ENCODE results near the gene HS3ST3A1. TPM values are rescaled to one million over a fixed set of nuclear protein-coding genes. Genes with fewer than 3 reads are reported as not detected.
A peak's percentile ranks its signal among the peaks of the same experiment; 100 is the strongest.

The HS3ST3A1 gene
- total RNA-seq, 1 donor from 2014 or later, result not detected

DNA sequence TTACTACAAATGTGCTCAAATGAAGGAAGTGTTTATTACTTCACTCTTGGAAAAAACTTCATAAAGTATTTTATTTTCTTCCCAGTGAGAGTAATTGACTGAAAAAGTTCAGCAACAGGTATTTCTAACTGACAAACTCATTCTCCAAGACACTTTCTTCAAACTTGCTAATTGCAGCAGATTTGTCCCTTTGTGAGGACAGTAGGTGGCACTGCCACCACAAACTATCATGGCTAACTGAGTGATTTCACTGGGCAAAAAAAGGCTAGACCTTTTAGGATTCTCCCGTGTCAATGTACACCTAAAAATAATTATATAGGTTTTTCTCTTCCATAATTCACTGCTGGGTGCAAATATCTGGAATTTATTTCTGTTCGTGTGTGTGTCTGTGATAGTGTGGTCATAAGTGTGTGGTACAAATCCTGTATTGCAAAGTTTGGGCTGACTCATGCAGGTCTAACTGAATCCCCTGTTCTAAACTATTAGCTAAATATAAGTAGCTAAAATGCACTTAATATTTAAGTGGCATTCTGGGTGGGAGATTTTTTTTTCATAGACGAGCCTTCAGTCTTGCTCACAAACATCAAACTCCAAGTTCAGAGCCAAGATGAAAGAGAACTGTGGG, 3.9 kb downstream of the HS3ST3A1 start:
- Histone ChIP-seq H3K36me3 (no peaks in the 10 kb centered on the region), H3K9me3 (no peaks in the 10 kb centered on the region), H3K27ac (no peak overlapping the region), H3K27me3 (peaks cover 16% of the 10 kb centered on the region), H3K4me1 (peaks cover 0 to 3% of the 10 kb centered on the region in 2 donors), H3K4me3 (no peak overlapping the region)
- DNase-seq (ENCODE audit: low spot score in 2 of 2), result no peak
- TF ChIP-seq, protein P1, sequence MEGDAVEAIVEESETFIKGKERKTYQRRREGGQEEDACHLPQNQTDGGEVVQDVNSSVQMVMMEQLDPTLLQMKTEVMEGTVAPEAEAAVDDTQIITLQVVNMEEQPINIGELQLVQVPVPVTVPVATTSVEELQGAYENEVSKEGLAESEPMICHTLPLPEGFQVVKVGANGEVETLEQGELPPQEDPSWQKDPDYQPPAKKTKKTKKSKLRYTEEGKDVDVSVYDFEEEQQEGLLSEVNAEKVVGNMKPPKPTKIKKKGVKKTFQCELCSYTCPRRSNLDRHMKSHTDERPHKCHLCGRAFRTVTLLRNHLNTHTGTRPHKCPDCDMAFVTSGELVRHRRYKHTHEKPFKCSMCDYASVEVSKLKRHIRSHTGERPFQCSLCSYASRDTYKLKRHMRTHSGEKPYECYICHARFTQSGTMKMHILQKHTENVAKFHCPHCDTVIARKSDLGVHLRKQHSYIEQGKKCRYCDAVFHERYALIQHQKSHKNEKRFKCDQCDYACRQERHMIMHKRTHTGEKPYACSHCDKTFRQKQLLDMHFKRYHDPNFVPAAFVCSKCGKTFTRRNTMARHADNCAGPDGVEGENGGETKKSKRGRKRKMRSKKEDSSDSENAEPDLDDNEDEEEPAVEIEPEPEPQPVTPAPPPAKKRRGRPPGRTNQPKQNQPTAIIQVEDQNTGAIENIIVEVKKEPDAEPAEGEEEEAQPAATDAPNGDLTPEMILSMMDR (IDR thresholded peaks at IDR 0.05), result peak; percentile 21 to 60 (median 38)
- intact Hi-C loops (cut with DNase I), result loop anchor here (5.0 kb wide), 1 partner anchor 1329 kb away; no protein-coding TSS in a partner anchor

DNA sequence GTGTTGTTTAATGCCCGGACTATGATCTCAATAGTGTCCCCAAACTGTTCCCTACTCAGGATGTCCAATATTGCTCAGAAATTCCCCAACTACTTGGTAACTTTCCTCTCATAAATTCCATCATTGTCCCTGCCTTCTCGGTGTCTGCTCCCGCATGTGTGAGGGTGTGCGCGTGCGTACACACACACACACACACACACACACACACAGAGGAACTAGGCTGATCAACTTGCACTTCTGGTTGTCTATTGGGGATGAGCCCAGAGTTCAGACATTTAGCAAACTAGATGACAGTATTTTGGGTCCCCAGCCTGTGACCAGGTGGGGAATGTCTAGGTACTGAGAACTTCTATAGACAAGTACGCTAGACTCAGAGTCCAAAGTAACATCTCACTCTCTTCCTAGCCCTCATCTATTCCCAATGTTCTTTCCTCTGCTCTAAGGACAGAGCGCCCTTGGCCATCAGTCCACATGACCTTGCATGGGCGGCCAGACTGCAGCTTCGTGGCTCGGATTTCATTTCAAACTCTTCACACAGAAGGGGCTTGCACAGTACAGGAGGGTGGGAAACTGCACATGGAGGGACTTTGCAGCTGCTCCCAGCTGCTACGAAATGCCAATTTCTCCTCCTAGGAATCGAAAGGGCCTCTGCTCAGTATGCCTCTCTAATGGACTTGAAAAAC, 5.3 kb downstream of the HS3ST3A1 start:
- TF ChIP-seq, protein P1 (IDR thresholded peaks at IDR 0.05), result no peak
- H3K4me3 ChIP-seq, result no peak overlapping the region
- H3K4me1 ChIP-seq, result no peaks in the 10 kb centered on the region
- H3K27me3 ChIP-seq, result peaks cover 9% of the 10 kb centered on the region
- H3K9me3 ChIP-seq, result no peaks in the 10 kb centered on the region
- H3K36me3 ChIP-seq, result no peaks in the 10 kb centered on the region
- intact Hi-C loops (cut with DNase I), result loop anchor here (5.0 kb wide), 1 partner anchor 1331 kb away; no protein-coding TSS in a partner anchor
- H3K27ac ChIP-seq, result no peak overlapping the region
- DNase-seq (ENCODE audit: low spot score in 2 of 2), result no peak

GRCh38 chr17:13595599-13595899, 6.2 kb downstream of the HS3ST3A1 start:
- Histone ChIP-seq H3K36me3 (no peaks in the 10 kb centered on the region), H3K27ac (no peak overlapping the region), H3K4me3 (no peak overlapping the region), H3K4me1 (no peaks in the 10 kb centered on the region), H3K27me3 (peaks cover 2% of the 10 kb centered on the region), H3K9me3 (no peaks in the 10 kb centered on the region)
- intact Hi-C loops (cut with DNase I), result loop anchor here (1.0 to 5.0 kb wide), 2 partner anchors 707 to 1332 kb away; no protein-coding TSS in a partner anchor
- TF ChIP-seq, protein P1 (IDR thresholded peaks at IDR 0.05), result no peak
- no peak for DNase-seq (ENCODE audit: low spot score in 2 of 2)

DNA sequence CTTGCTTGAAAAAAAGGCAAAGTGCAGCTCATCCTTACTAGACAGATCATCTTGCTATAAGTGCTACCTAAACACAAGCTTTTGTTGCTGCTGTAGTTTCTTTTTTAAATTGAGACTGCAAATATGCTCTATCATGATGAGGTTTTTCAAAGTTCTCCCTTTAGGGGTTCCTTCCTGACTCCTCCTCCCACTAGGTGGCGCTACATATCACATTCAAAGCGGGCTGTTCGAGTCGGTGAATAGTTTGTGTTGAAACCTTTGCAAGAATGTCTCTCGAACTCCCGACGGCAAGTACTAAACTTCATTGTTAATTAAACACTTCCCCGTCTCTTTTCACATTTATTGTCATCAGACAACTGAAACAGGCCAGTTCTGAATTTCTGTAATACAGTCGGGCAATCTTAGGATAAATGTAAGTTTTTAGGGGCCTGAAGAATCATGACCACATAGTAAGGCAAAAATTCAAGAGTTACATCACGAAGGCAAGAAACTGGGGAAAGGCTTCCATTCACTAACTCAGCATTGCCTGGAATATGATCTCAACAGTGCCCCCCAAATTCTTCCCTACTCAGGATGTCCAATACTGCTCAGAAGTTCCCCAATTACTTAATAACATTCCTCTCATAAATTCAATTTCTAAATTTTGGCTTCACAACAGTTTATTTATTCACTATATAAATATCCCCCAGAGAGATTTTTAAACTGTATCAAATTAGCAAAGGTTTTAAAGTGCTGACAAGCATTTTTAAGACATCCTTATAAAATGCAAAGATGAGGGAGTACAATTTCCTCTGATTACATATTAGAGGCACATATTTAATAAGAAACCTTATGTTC, 6.7 kb downstream of the HS3ST3A1 start:
- Histone ChIP-seq H3K27me3 (no peaks in the 10 kb centered on the region), H3K27ac (no peak overlapping the region), H3K36me3 (no peaks in the 10 kb centered on the region), H3K9me3 (no peaks in the 10 kb centered on the region), H3K4me3 (no peak overlapping the region), H3K4me1 (no peaks in the 10 kb centered on the region)
- TF ChIP-seq, protein P1 (IDR thresholded peaks at IDR 0.05), result peak; percentile 74 to 87 (median 77)
- peak in 1 of 2 donors; percentile 82 for DNase-seq (ENCODE audit: low spot score in 2 of 2)
- intact Hi-C loops (cut with DNase I), result loop anchor here (1.0 to 5.0 kb wide), 2 partner anchors 707 to 1332 kb away; no protein-coding TSS in a partner anchor

DNA sequence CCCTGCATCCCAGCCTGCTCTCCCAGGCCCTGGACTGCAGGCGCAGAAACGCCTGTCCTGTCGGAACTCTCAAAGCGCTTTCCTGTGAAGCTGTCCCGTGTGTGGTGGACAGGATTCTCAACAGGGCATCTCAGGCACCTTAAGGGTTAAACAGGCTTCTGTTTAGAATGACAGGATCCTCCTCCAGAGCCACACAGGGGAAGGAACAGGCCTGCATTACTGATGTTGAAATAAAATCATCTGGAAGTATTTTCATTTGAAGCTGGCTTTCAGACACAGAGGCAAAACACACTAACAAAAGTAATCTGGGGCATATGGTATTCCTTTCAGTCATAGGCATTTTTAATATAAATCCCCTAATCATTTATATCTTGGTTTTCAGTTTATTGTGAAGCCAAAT, 7.4 kb downstream of the HS3ST3A1 start:
- intact Hi-C loops (cut with DNase I), result no loop called here
- no peak for DNase-seq (ENCODE audit: low spot score in 2 of 2)
- Histone ChIP-seq H3K4me1 (no peaks in the 10 kb centered on the region), H3K27me3 (no peaks in the 10 kb centered on the region), H3K36me3 (no peaks in the 10 kb centered on the region), H3K27ac (no peak overlapping the region), H3K4me3 (no peak overlapping the region), H3K9me3 (no peaks in the 10 kb centered on the region)
- TF ChIP-seq, protein P1 (IDR thresholded peaks at IDR 0.05), result no peak

Data from ascending aorta (tissue), 2 donors.